ENCODE results near the gene HHLA2.
"Not testable (repeated sequence)": the region's sequence is repeated elsewhere in the genome, so short reads cannot be mapped to it uniquely, and the experiment has no call there.

The HHLA2 gene

GRCh38 chr3:108342837-108343486 is 46.6 kb downstream of the HHLA2 start:
- no peak for DNase-seq (ENCODE audit: low read depth in 2 of 2)

- DNase-seq (ENCODE audit: low read depth in 2 of 2) = no peak
Observed at GRCh38 chr3:108343491-108343890, 47.1 kb downstream of the HHLA2 start.

GRCh38 chr3:108345492-108346205 is 49.3 kb downstream of the HHLA2 start:
- DNase-seq (ENCODE audit: low read depth in 2 of 2) = no peak

- no peak for DNase-seq (ENCODE audit: low read depth in 2 of 2)
Observed at GRCh38 chr3:108346301-108347227, 50.2 kb downstream of the HHLA2 start.

- DNase-seq (ENCODE audit: low read depth in 2 of 2) = no peak
Observed at GRCh38 chr3:108352176-108352575, 55.8 kb downstream of the HHLA2 start.

- DNase-seq (ENCODE audit: low read depth in 2 of 2) = no peak
Observed at GRCh38 chr3:108354562-108354961, 58.2 kb downstream of the HHLA2 start.

GRCh38 chr3:108357042-108357441 is 60.7 kb downstream of the HHLA2 start:
- DNase-seq (ENCODE audit: low read depth in 2 of 2) = no peak

- DNase-seq (ENCODE audit: low read depth in 2 of 2) = no peak
Observed at GRCh38 chr3:108359011-108359410, 62.7 kb downstream of the HHLA2 start.

- DNase-seq (ENCODE audit: low read depth in 2 of 2) = no peak
Observed at GRCh38 chr3:108376026-108376425, 79.7 kb downstream of the HHLA2 start.

GRCh38 chr3:108377384-108377783 is 81.0 kb downstream of the HHLA2 start:
- no peak for DNase-seq (ENCODE audit: low read depth in 2 of 2)

- no peak for DNase-seq (ENCODE audit: low read depth in 2 of 2)
Observed at GRCh38 chr3:108378153-108378951, 82.0 kb downstream of the HHLA2 start.

GRCh38 chr3:108378952-108379342 is 82.6 kb downstream of the HHLA2 start:
- DNase-seq (ENCODE audit: low read depth in 2 of 2) = not testable (repeated sequence)

- no peak for DNase-seq (ENCODE audit: low read depth in 2 of 2)
Observed at GRCh38 chr3:108380128-108380795, 83.9 kb downstream of the HHLA2 start.

- no peak for DNase-seq (ENCODE audit: low read depth in 2 of 2)
Observed at GRCh38 chr3:108381529-108382140, 85.3 kb downstream of the HHLA2 start.

- no peak for DNase-seq (ENCODE audit: low read depth in 2 of 2)
Observed at GRCh38 chr3:108383306-108383705, 87.0 kb downstream of the HHLA2 start.

GRCh38 chr3:108387063-108387462 is 90.7 kb downstream of the HHLA2 start:
- no peak for DNase-seq (ENCODE audit: low read depth in 2 of 2)

- no peak for DNase-seq (ENCODE audit: low read depth in 2 of 2)
Observed at GRCh38 chr3:108388136-108389132, 92.1 kb downstream of the HHLA2 start.

- DNase-seq (ENCODE audit: low read depth in 2 of 2) = no peak
Observed at GRCh38 chr3:108389372-108389771, 93.0 kb downstream of the HHLA2 start.

- no peak for DNase-seq (ENCODE audit: low read depth in 2 of 2)
Observed at GRCh38 chr3:108391917-108392593, 95.7 kb downstream of the HHLA2 start.
